ENCODE measurements around the gene C1orf210. TPM values are rescaled to one million over a fixed set of nuclear protein-coding genes. Genes with fewer than 3 reads are reported as not detected.

The C1orf210 gene
- total and polyA plus RNA-seq, 2 of the 4 experiments (the other 2 are of a cell fraction): not detected

DNA sequence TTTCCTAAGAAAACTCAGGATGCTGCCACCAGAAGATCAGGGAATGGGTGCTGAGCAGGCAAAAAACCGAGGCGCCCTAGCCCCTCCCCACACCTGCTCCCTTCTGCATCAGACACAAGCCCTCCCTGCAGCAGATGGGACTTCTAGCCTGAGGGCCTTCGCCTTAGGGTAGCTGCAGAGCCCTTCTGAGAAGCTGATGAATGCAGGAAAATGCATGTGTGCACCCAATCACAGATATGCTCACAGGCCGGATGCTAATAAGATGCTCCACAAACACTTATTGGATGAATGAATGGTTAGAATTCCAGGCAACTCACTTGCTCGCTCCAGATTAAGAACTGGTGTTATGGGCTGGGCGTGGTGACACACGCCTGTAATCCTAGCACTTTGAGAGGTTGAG, 6.8 kb upstream of the C1orf210 start:
- H3K79me1 ChIP-seq (ENCODE audit: low read depth in 1 of 2, low read length in 2 of 2): no peaks in the 10 kb centered on the region

More for the DNA sequence above, 6.8 kb upstream of the C1orf210 start:
- H3K27ac ChIP-seq (ENCODE audit: insufficient read depth, low read length): no peak overlapping the region
- WGBS, 2 experiments (ENCODE audit: extremely low coverage in 2 of 2, insufficient read length in 1 of 2): no CpG with 5 or more reads among the region's 7 CpGs
- ChIA-PET POLR2A (ENCODE audit: unreplicated experiment) (interaction anchor here (0.6 kb wide), 1 partner anchor 90 kb away, joined by 8 read pairs; no protein-coding TSS in a partner anchor), CTCF (no interaction called here)
- H4K91ac ChIP-seq (ENCODE audit: insufficient read depth, low read depth, low read length): no peak overlapping the region
- no peak overlapping the region for H3K4me3 ChIP-seq (ENCODE audit: insufficient read depth, low read depth, low read length)
- no peak overlapping the region for H2AK9ac ChIP-seq (replicated peaks; ENCODE audit: low read depth, low read length, poor library complexity)
- TF ChIP-seq BHLHE40 (IDR thresholded peaks at IDR 0.05; ENCODE audit: low read depth, low read length): no peak
- no peak for TF ChIP-seq CHD1 (IDR thresholded peaks at IDR 0.05; ENCODE audit: low read depth, low read length)
- dilution Hi-C loops (cut with HindIII; ENCODE audit: low sequenced_read_pairs, unreplicated experiment) (no loop called here), intact Hi-C loops (cut with micrococcal nuclease) (no loop called here), in situ Hi-C loops (cut with MboI; ENCODE audit: low sequenced_read_pairs) (no loop called here)
- H3K4me1 ChIP-seq (ENCODE audit: control insufficient read depth, insufficient read depth, low read length): peaks cover 10% of the 10 kb centered on the region
- no peak overlapping the region for H2BK15ac ChIP-seq (ENCODE audit: low read depth, low read length)
- peaks cover 20% of the 10 kb centered on the region for H3K27me3 ChIP-seq (ENCODE audit: control insufficient read depth, insufficient read depth, low read length)
- peaks cover 3% of the 10 kb centered on the region; the same call in 1 of the 2 replicates for H3K9me1 ChIP-seq (ENCODE audit: insufficient read depth, low read length)
- H2BK5ac ChIP-seq (ENCODE audit: low read depth, low read length, poor library complexity, severe bottlenecking): no peak overlapping the region
- H3K23ac ChIP-seq (ENCODE audit: low read depth, low read length): no peak overlapping the region
- no peak overlapping the region for H2AK5ac ChIP-seq (ENCODE audit: low read depth, low read length)
- no peak overlapping the region for H3K9ac ChIP-seq (ENCODE audit: low read depth, low read length)
- ATAC-seq (ENCODE audit: low read depth): no peak
- no peak overlapping the region for H2BK120ac ChIP-seq (ENCODE audit: low read depth, low read length)
- no peak for DNase-seq
- no peak overlapping the region for H4K5ac ChIP-seq (ENCODE audit: low read depth, low read length)
- no peak overlapping the region for H4K8ac ChIP-seq (ENCODE audit: low read depth in 2 of 2, low read length in 2 of 2)
- no peak overlapping the region for H3K4me2 ChIP-seq (ENCODE audit: low read depth, low read length)
- H3K56ac ChIP-seq (ENCODE audit: extremely low read depth, insufficient read depth, low read length): no peak overlapping the region
- no peak overlapping the region for H3K18ac ChIP-seq (ENCODE audit: low read depth, low read length)
- no peak overlapping the region for H2AFZ ChIP-seq (replicated peaks; ENCODE audit: low read length, poor library complexity)
- no peaks in the 10 kb centered on the region for H4K20me1 ChIP-seq (ENCODE audit: insufficient read depth, low read length)
- H3K14ac ChIP-seq (replicated peaks; ENCODE audit: low read depth, low read length): no peak overlapping the region
- no peaks in the 10 kb centered on the region for H3K36me3 ChIP-seq (ENCODE audit: control insufficient read depth, insufficient read depth, low read length)
- H3K9me3 ChIP-seq (ENCODE audit: control insufficient read depth, insufficient read depth, low read length): no peaks in the 10 kb centered on the region
- no peak overlapping the region for H2BK20ac ChIP-seq (ENCODE audit: low read depth, low read length)
- no TSS peak for BruUV-seq (replicated peaks)
- no peak overlapping the region; the same call in 1 of the 2 replicates for H3K4ac ChIP-seq (ENCODE audit: low read depth, low read length)
